AG09309 (cell line): ENCODE results near the gene IGHMBP2.

Source experiments
- DNase-seq: peaks from one replicate; pipeline ENCODE4 v3.0.0-alpha.2; 2010; ENCODE audit warnings: low read depth
- H3K4me3 ChIP-seq: 2 replicates; pipeline ENCODE4 v1.5.1; 2011; ENCODE audit warnings: mild to moderate bottlenecking, low read depth, low read length, moderate library complexity; ENCODE audit not compliant: control insufficient read depth
- TF ChIP-seq, protein P1 (sequence below): IDR thresholded peaks from 2 replicates; pipeline ENCODE4 v1.5.1; 2011; ENCODE audit warnings: mild to moderate bottlenecking, low read depth, low read length, inconsistent platforms; ENCODE audit not compliant: insufficient read depth, control insufficient read depth; ENCODE audit errors: missing control alignments

The IGHMBP2 gene

DNA sequence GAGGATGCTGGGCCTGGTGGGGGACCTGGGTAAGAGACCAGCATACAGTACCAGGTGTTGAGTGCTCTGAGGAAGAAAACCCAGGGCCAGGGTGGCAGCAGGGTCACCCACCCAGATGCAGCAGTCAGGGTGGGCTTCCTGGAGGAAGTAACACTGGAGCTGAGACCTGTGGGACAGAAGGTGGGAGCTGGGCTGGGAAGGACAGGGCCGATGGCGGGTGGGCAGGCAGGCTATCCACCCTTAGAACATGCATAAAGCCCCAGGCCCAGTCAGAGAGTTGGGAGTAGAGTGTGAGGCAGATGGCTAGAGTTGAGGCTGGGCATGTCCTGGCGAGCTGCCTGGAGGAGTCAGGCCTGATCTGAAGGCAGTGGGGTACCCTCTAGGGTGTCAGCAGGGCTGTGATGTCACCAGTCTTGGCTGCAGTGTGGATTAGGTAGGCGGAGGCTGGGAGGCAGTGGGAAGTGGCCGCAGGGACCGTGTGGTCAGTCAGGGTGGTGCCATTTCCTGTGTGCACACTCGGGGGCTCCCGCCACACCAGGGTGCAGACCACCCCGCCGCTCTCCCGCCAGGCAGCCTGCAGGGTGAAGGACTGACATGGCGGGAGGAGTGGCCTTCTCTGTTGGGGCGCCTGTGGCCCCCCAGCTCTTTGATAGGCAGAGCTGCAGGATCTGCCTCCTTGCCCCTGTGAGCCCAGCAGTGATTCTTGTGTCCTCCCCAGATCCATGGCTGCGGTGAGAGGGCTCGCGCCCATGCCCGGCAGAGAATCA is 35.3 kb downstream of the IGHMBP2 start:
- no peak overlapping the region for H3K4me3 ChIP-seq
- no peak for DNase-seq
- TF ChIP-seq, protein P1, sequence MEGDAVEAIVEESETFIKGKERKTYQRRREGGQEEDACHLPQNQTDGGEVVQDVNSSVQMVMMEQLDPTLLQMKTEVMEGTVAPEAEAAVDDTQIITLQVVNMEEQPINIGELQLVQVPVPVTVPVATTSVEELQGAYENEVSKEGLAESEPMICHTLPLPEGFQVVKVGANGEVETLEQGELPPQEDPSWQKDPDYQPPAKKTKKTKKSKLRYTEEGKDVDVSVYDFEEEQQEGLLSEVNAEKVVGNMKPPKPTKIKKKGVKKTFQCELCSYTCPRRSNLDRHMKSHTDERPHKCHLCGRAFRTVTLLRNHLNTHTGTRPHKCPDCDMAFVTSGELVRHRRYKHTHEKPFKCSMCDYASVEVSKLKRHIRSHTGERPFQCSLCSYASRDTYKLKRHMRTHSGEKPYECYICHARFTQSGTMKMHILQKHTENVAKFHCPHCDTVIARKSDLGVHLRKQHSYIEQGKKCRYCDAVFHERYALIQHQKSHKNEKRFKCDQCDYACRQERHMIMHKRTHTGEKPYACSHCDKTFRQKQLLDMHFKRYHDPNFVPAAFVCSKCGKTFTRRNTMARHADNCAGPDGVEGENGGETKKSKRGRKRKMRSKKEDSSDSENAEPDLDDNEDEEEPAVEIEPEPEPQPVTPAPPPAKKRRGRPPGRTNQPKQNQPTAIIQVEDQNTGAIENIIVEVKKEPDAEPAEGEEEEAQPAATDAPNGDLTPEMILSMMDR = no peak

DNA sequence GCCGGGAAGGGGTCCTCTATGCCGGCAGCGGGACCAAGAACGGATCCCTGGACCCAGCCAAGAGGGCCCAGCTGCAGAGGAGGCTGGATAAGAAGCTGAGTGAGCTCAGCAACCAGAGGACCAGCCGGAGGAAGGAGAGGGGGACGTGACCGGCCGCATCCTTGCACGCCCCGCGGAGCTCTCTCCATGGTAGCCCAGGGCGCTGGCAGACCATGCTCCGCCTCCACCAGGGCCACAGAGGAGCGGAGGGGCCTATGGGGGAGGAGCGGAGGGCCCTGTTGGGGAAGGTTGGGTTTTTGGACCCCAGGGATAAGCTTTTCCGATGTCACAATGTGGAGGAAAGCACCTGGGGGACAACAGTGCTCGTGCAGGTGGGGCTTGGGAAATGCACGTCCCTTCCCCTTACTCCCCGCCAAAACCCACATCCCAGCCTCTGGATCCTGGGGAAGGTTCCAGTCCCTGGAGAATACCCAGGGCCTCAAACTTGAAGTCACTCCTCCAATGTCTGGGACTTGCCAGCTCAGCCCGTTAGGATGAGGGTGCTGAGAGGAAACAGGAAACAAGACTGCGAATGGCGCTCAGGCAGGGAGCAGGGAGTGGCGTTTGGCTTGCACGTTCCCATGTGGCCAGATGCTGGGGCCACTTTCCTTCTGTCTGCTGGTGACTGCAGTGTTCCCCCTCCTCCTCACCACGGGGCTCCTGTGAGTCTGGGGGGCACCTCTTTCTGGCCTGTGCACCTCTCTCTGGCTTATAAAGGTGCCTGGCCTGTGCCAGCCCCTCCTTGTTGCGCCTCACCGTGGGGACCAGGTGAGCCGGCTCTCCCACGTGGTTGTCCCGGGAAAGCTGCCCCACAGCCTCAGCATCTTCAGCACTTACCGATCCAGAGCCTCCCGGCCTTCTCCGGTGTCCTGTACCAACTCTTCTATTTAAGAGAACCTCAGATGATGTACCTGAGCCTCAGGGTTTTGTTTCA is 36.2 kb downstream of the IGHMBP2 start:
- TF ChIP-seq, protein P1 = no peak
- no peak overlapping the region for H3K4me3 ChIP-seq
- no peak for DNase-seq

DNA sequence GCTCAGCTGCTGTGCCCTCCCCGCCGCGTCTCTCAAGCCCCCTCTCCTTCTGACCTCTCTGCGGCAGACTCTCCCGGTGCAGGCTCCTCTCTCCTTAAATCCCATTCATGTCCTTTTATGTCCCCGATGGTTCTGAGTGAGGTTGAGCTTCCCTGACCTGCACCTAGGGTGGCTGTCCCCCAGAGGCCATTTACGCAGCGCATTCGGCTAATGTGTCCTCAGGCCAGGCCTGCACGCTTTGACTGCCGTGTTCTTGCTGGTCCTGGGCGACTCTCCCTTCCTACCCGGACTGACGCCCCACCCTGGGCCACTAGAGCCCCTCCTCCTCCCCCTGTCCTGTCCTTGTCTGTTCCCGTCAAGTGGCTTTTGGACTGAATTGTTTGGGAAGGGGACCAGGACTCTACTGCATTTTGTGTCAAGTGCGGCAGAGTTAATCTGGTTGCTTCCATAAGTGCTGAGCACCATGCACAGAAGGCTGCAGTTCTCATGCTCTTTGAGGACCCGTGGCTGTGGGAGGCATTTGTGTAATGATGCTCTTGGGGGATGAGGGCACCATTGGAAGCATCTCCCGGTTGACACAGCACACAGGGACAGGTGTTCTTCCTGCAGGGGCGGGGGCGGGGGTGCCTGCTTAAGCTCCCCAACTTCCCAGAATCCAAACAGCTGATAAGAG is 37.1 kb downstream of the IGHMBP2 start:
- TF ChIP-seq, protein P1 = no peak

DNA sequence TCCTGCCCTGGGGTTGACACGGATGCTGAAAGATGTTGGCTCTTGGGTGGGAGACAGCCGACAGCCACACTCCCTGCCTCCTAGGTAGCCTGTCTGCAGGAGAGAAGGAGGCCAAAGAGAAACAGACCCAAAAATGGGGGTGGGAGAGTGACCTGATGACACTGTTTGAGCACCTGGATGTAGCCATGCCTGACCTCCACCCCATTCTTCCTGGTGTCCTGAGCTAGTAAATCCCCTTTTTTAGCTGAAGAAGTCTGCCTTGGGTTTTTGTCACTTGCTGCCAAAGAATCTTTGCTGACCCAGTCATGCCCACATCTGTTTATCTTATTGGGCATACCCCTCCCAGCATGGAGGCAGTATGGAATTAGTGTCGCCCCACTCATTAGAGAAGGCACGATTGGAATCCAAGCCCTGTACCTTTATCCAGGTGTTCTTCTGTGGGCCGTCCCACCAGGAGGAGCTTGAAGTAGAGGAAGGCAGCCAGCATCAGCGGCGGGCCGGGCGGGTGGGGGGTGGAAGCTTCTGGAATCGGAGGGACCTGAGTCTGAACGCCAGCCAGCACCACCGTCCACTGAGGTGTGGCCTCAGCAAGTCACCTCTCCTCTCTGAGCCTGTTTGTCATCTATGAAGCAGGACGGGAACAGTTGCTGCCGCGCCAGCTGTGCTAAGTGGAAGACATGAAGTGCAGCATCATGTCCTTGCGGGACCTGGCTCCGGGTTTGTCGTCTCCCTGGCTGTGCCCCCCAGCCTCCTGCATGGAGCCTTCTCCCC is 37.8 kb downstream of the IGHMBP2 start:
- no peak overlapping the region for H3K4me3 ChIP-seq
- TF ChIP-seq, protein P1 = no peak
- DNase-seq = no peak

More for the DNA sequence above, 37.1 kb downstream of the IGHMBP2 start:
- DNase-seq = no peak
- no peak overlapping the region for H3K4me3 ChIP-seq

DNA sequence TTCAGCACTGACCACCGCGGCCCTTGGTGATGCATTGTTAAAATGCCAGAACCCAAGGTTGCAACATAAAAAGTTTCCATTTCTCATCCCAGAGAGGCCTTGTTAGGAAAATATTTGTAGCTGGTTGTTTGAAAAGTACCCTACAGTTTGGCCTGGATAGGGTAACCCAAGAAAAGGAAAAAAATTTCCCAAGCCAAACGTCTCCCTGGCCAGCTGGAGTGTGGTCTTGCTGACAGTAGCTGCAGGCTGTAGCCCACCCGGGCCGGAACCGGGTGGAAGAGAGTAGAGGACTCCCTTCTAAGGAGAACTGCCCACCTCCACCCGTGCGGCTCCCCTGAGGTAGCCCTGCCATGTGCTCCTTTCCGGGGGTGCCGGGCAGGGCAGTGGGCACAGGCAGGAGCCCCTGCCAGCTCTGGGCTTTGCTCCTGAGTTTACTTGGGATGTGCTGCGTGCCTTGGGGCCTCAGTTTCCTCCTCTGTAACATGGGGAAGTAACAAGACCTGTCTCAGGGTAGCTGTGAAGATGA is 38.5 kb downstream of the IGHMBP2 start:
- H3K4me3 ChIP-seq = no peak overlapping the region
- no peak for DNase-seq
- TF ChIP-seq, protein P1 = no peak

DNA sequence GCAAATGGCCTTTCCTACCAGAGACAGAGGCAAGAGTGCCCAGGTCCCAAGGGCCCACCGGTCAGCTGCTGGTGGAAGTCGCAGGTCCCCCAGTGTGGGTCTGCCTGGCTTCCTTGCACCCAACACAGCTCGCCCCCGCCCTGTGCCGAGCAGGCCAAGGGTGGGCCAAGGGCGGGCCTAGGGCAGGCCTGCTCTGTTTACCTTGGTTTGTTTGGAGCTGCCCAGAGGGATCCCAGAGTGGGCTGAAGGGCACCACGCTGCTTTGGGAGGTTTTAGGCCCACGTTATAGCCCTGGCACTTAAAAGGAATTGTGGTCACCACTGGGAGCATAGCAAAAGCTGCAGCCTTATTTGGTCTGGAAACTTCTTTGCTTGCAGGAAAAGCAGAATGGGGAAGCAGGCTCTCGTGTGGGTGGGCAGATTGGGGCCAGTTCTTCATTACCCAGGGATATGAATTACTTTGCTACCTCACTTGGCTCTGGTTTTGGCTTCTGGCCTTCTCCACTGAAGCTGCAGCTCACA is 39.1 kb downstream of the IGHMBP2 start:
- no peak overlapping the region for H3K4me3 ChIP-seq
- TF ChIP-seq, protein P1 = no peak
- DNase-seq = no peak
